NCI-H1092 treated with DMSO at 0.1 percent for 48 hours (cell line): ENCODE results near the gene UNC13B.

Experiments
- DNase-seq: peaks from one replicate; lab custom pipeline; 2025; lab: John Stamatoyannopoulos, UW

Gene UNC13B

GRCh38 chr9:35277628-35278359 lies 116.0 kb downstream of the UNC13B start:
- DNase-seq: no peak

- DNase-seq: no peak
Measured at GRCh38 chr9:35279946-35280345, 118.1 kb downstream of the UNC13B start.

GRCh38 chr9:35280399-35280798 lies 118.6 kb downstream of the UNC13B start:
- DNase-seq: no peak

GRCh38 chr9:35285731-35286130 lies 123.9 kb downstream of the UNC13B start:
- no peak for DNase-seq

- DNase-seq: no peak
Measured at GRCh38 chr9:35286381-35286780, 124.6 kb downstream of the UNC13B start.

GRCh38 chr9:35287987-35288632 lies 126.3 kb downstream of the UNC13B start:
- no peak for DNase-seq

GRCh38 chr9:35288778-35289177 lies 127.0 kb downstream of the UNC13B start:
- no peak for DNase-seq

GRCh38 chr9:35293376-35293964 lies 131.7 kb downstream of the UNC13B start:
- DNase-seq: no peak

- no peak for DNase-seq
Measured at GRCh38 chr9:35294066-35294465, 132.3 kb downstream of the UNC13B start.

- no peak for DNase-seq
Measured at GRCh38 chr9:35294556-35294955, 132.7 kb downstream of the UNC13B start.

GRCh38 chr9:35295369-35296036 lies 133.7 kb downstream of the UNC13B start:
- DNase-seq: no peak

GRCh38 chr9:35303567-35303966 lies 141.8 kb downstream of the UNC13B start:
- DNase-seq: no peak

GRCh38 chr9:35306283-35306682 lies 144.5 kb downstream of the UNC13B start:
- DNase-seq: no peak

GRCh38 chr9:35308316-35308715 lies 146.5 kb downstream of the UNC13B start:
- DNase-seq: no peak

GRCh38 chr9:35311891-35312639 lies 150.3 kb downstream of the UNC13B start:
- DNase-seq: no peak

- DNase-seq: no peak
Measured at GRCh38 chr9:35313460-35313859, 151.7 kb downstream of the UNC13B start.

GRCh38 chr9:35313916-35314315 lies 152.1 kb downstream of the UNC13B start:
- no peak for DNase-seq

- no peak for DNase-seq
Measured at GRCh38 chr9:35318741-35319140, 156.9 kb downstream of the UNC13B start.

GRCh38 chr9:35322075-35322885 lies 160.5 kb downstream of the UNC13B start:
- no peak for DNase-seq

- DNase-seq: no peak
Measured at GRCh38 chr9:35324966-35325365, 163.2 kb downstream of the UNC13B start.

- no peak for DNase-seq
Measured at GRCh38 chr9:35333551-35333950, 171.7 kb downstream of the UNC13B start.
